ENCODE data around the gene MRPL2. TPM values are rescaled to one million over a fixed set of nuclear protein-coding genes. Genes with fewer than 3 reads are reported as not detected.
A peak's percentile ranks its signal among the peaks of the same experiment; 100 is the strongest.

Gene MRPL2
- total and polyA plus RNA-seq, 4 experiments from 2014 or later = 37.9 to 56.5 (median 53.4) TPM

- H3K9me3 ChIP-seq (ENCODE audit: control insufficient read depth in 1 of 2, low read length in 2 of 2) = no peaks in the 10 kb centered on the region
- H3K4me1 ChIP-seq (ENCODE audit: insufficient read depth, low read length) = no peaks in the 10 kb centered on the region
- H3K36me3 ChIP-seq (ENCODE audit: insufficient read depth, low read length) = peaks cover 48% of the 10 kb centered on the region
- no peak for DNase-seq
- intact Hi-C loops (cut with micrococcal nuclease) = no loop called here
- H3K9me3 Mint-ChIP-seq = no peaks in the 10 kb centered on the region
- no peak overlapping the region for H3K4me3 Mint-ChIP-seq
- H3K27ac Mint-ChIP-seq = peak overlapping the region in 2 of 7 donors; percentile 0 to 1
- H3K36me3 Mint-ChIP-seq = peaks cover 14 to 47% of the 10 kb centered on the region in 2 donors
- no peak overlapping the region for H3K27ac ChIP-seq (ENCODE audit: low read depth, low read length)
- H3K27me3 Mint-ChIP-seq = no peaks in the 10 kb centered on the region
- H3K4me3 ChIP-seq (ENCODE audit: low read length in 2 of 2) = no peak overlapping the region
- ChIA-PET CTCF (ENCODE audit: partially characterized antibody) (interaction anchor here (1.9 kb wide), 1 partner anchor 138 kb away, joined by 8 read pairs; no protein-coding TSS in a partner anchor), POLR2A (ENCODE audit: partially characterized antibody) (interaction anchor here (1.5 to 1.6 kb wide), 2 partner anchors 8 to 76 kb away, joined by 5 read pairs; partner anchors contain the start of genes CNPY3 and KLHDC3)
- H3K27me3 ChIP-seq (ENCODE audit: insufficient read depth, low read length) = no peaks in the 10 kb centered on the region
- peaks cover under 1 to 6% (median 2%) of the 10 kb centered on the region in 4 donors for H3K4me1 Mint-ChIP-seq
Observed at GRCh38 chr6:43005844-43006243, 53.4 kb downstream of the MRPL2 start.

Other genes starting within 250 kb of the MRPL2 start
- 10 to 100 TPM; 89.2 to 89.8 TPM for gene RPL7L1, start 179.8 kb downstream of the MRPL2 start, total RNA-seq
- 10 to 100 TPM; 39.6 to 82.2 TPM for gene RPL7L1, start 179.8 kb downstream of the MRPL2 start, polyA plus RNA-seq
- gene PTCRA, start 143.4 kb downstream of the MRPL2 start, total RNA-seq = not detected
- not detected for gene PTCRA, start 143.4 kb downstream of the MRPL2 start, polyA plus RNA-seq
- gene CNPY3, start 130.0 kb downstream of the MRPL2 start, total RNA-seq = 10 to 100 TPM; 83.4 to 86.7 TPM
- 10 to 100 TPM; 92.7 to 95.8 TPM for gene CNPY3, start 130.0 kb downstream of the MRPL2 start, polyA plus RNA-seq
- gene GNMT, start 98.7 kb downstream of the MRPL2 start, total RNA-seq = 1 to 10 TPM; 1.1 to 1.2 TPM
- under 1 TPM in 1 of 2 donors, not detected in 1; 0.36 TPM for gene GNMT, start 98.7 kb downstream of the MRPL2 start, polyA plus RNA-seq
- gene PEX6, start 80.3 kb downstream of the MRPL2 start, total RNA-seq = 10 to 100 TPM; 38.9 to 40.5 TPM
- 10 to 100 TPM; 14.5 TPM for gene PEX6, start 80.3 kb downstream of the MRPL2 start, polyA plus RNA-seq
- gene PPP2R5D, start 74.9 kb downstream of the MRPL2 start, total RNA-seq = 10 to 100 TPM; 36.6 to 38.0 TPM
- 10 to 100 TPM; 22.3 to 30.8 TPM for gene PPP2R5D, start 74.9 kb downstream of the MRPL2 start, polyA plus RNA-seq
- gene MEA1, start 45.5 kb downstream of the MRPL2 start, total RNA-seq = 10 to 100 TPM; 36.2 to 36.3 TPM
- gene MEA1, start 45.5 kb downstream of the MRPL2 start, polyA plus RNA-seq = 100 to 1,000 TPM in 1 of 2 donors, 10 to 100 TPM in 1; 84.7 to 110 TPM
- gene KLHDC3, start 45.2 kb downstream of the MRPL2 start, total RNA-seq = 10 to 100 TPM; 66.6 to 67.9 TPM
- gene KLHDC3, start 45.2 kb downstream of the MRPL2 start, polyA plus RNA-seq = 100 to 1,000 TPM in 1 of 2 donors, 10 to 100 TPM in 1; 78.3 to 131 TPM
- 10 to 100 TPM; 56.5 to 58.7 TPM for gene RRP36, start 37.8 kb downstream of the MRPL2 start, total RNA-seq
- 10 to 100 TPM; 65.5 to 77.0 TPM for gene RRP36, start 37.8 kb downstream of the MRPL2 start, polyA plus RNA-seq
- gene CUL7, start 5.6 kb downstream of the MRPL2 start, total RNA-seq = 10 to 100 TPM; 13.7 to 13.9 TPM
- 1 to 10 TPM; 2.1 to 3.8 TPM for gene CUL7, start 5.6 kb downstream of the MRPL2 start, polyA plus RNA-seq
- 10 to 100 TPM; 51.6 to 57.0 TPM for gene KLC4, start 197 bp upstream of the MRPL2 start, total RNA-seq
- 10 to 100 TPM in 1 of 2 donors, 1 to 10 TPM in 1; 9.7 to 11.5 TPM for gene KLC4, start 197 bp upstream of the MRPL2 start, polyA plus RNA-seq
- under 1 TPM; 0.26 to 0.42 TPM for gene PTK7, start 16.9 kb upstream of the MRPL2 start, total RNA-seq
- under 1 TPM in 1 of 2 donors, not detected in 1; 0.08 TPM for gene PTK7, start 16.9 kb upstream of the MRPL2 start, polyA plus RNA-seq
- 10 to 100 TPM; 23.7 to 25.0 TPM for gene SRF, start 111.8 kb upstream of the MRPL2 start, total RNA-seq
- gene SRF, start 111.8 kb upstream of the MRPL2 start, polyA plus RNA-seq = 1 to 10 TPM; 2.3 to 7.5 TPM
- 10 to 100 TPM; 93.8 to 95.2 TPM for gene CUL9, start 122.8 kb upstream of the MRPL2 start, total RNA-seq
- 10 to 100 TPM in 1 of 2 donors, 1 to 10 TPM in 1; 8.3 to 16.0 TPM for gene CUL9, start 122.8 kb upstream of the MRPL2 start, polyA plus RNA-seq
- 10 to 100 TPM; 32.8 to 34.8 TPM for gene DNPH1, start 170.0 kb upstream of the MRPL2 start, total RNA-seq
- gene DNPH1, start 170.0 kb upstream of the MRPL2 start, polyA plus RNA-seq = 100 to 1,000 TPM in 1 of 2 donors, 10 to 100 TPM in 1; 93.5 to 159 TPM
- gene TTBK1, start 184.0 kb upstream of the MRPL2 start, total RNA-seq = under 1 TPM in 1 of 2 experiments, not detected in 1; 0.06 TPM
- not detected for gene TTBK1, start 184.0 kb upstream of the MRPL2 start, polyA plus RNA-seq
- gene SLC22A7, start 238.8 kb upstream of the MRPL2 start, total RNA-seq = not detected
- not detected for gene SLC22A7, start 238.8 kb upstream of the MRPL2 start, polyA plus RNA-seq
- 1 to 10 TPM; 1.9 to 3.0 TPM for gene CRIP3, start 249.4 kb upstream of the MRPL2 start, total RNA-seq
- gene CRIP3, start 249.4 kb upstream of the MRPL2 start, polyA plus RNA-seq = not detected